ENCODE data around the gene LHX2. TPM values are rescaled to one million over a fixed set of nuclear protein-coding genes. Genes with fewer than 3 reads are reported as not detected.

LHX2 gene
- polyA plus RNA-seq, 1 of the 3 experiments (the other 2 are of a cell fraction), result not detected

DNA sequence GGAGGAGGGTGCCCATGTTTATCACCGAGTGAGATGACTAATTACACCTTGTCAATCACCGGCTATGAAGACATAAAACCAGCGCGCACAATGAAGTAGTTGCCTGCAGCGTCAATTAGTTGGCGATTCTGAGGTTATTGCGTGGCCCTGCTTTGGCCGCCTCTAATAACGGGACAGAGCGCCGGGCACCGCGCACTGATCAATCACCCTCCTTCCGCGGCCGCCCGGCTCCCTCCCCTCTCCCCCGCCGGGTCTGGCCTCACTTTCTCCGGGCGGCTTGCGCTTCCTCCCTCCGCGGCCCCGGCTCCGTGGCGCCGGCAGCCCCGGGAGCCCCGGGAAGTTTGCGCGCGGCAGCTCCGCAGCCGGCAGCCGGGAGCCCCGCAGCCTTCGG lies 3.3 kb upstream of the LHX2 start:
- no peak overlapping the region for H3K4me3 ChIP-seq (ENCODE audit: low read depth in 2 of 2, low read length in 1 of 2)
- peak; percentile 54 for DNase-seq
- no peak overlapping the region for H3K9ac ChIP-seq
- H3K9me2 ChIP-seq, result no peaks in the 10 kb centered on the region
- peaks cover 0 to 9% of the 10 kb centered on the region in 2 experiments; a peak in 1 of 4 replicates for H3K4me1 ChIP-seq (ENCODE audit: control insufficient read depth in 1 of 2, insufficient read depth in 2 of 2, low read depth in 1 of 2, low read length in 1 of 2)
- CTCF ChIA-PET, result interaction anchor here (0.7 to 1.5 kb wide), 3 partner anchors 10 to 33 kb away, joined by 3 to 4 read pairs (median 3); no protein-coding TSS in a partner anchor
- POLR2A ChIA-PET, result no interaction called here
- 7% methylated on average over 32 of the region's 38 CpGs for WGBS (ENCODE audit: low lambda C conversion rate)
- no peaks in the 10 kb centered on the region for H3K79me2 ChIP-seq (ENCODE audit: insufficient read depth)
- H2AFZ ChIP-seq (ENCODE audit: low read depth), result no peak overlapping the region
- peaks cover 3% of the 10 kb centered on the region for H3F3A ChIP-seq (replicated peaks; ENCODE audit: insufficient read depth)
- H3K36me3 ChIP-seq (replicated peaks in 1 of 2; ENCODE audit: control insufficient read depth in 1 of 2, insufficient read depth in 2 of 2, low read length in 1 of 2), result no peaks in the 10 kb centered on the region
- peaks cover 2% of the 10 kb centered on the region; the same call in 1 of the 2 replicates for H4K20me1 ChIP-seq (ENCODE audit: insufficient read depth)
- TF ChIP-seq YY1 (IDR thresholded peaks at IDR 0.05; ENCODE audit: low read depth) (no peak), JUND (IDR thresholded peaks at IDR 0.05) (no peak), TAF1 (IDR thresholded peaks at IDR 0.05; ENCODE audit: borderline replicate concordance, low read depth, low read length) (no peak), FOXJ3 (CRISPR knock-in tag; IDR thresholded peaks at IDR 0.05) (no peak), FOXM1 (IDR thresholded peaks at IDR 0.05; ENCODE audit: low read depth) (no peak), EP300 (IDR thresholded peaks at IDR 0.05; ENCODE audit: borderline replicate concordance in 1 of 2, low read depth in 1 of 2, low read length in 1 of 2) (no peak), ELF1 (IDR thresholded peaks at IDR 0.05) (no peak), EZH2phosphoT487 (IDR thresholded peaks at IDR 0.05; ENCODE audit: borderline replicate concordance, low read depth) (no peak), ZBTB33 (IDR thresholded peaks at IDR 0.05; ENCODE audit: borderline replicate concordance, low read depth) (no peak), FOSL2 (IDR thresholded peaks at IDR 0.05; ENCODE audit: borderline replicate concordance, low read depth) (no peak), MAX (IDR thresholded peaks at IDR 0.05; ENCODE audit: low read depth) (no peak), SIN3A (IDR thresholded peaks at IDR 0.05; ENCODE audit: borderline replicate concordance, low read depth, low read length) (no peak)
- TF ChIP-seq, protein P1, sequence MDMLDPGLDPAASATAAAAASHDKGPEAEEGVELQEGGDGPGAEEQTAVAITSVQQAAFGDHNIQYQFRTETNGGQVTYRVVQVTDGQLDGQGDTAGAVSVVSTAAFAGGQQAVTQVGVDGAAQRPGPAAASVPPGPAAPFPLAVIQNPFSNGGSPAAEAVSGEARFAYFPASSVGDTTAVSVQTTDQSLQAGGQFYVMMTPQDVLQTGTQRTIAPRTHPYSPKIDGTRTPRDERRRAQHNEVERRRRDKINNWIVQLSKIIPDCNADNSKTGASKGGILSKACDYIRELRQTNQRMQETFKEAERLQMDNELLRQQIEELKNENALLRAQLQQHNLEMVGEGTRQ (IDR thresholded peaks at IDR 0.05; ENCODE audit: borderline replicate concordance, low read depth, low read length), result no peak
- TF ChIP-seq, protein P2, sequence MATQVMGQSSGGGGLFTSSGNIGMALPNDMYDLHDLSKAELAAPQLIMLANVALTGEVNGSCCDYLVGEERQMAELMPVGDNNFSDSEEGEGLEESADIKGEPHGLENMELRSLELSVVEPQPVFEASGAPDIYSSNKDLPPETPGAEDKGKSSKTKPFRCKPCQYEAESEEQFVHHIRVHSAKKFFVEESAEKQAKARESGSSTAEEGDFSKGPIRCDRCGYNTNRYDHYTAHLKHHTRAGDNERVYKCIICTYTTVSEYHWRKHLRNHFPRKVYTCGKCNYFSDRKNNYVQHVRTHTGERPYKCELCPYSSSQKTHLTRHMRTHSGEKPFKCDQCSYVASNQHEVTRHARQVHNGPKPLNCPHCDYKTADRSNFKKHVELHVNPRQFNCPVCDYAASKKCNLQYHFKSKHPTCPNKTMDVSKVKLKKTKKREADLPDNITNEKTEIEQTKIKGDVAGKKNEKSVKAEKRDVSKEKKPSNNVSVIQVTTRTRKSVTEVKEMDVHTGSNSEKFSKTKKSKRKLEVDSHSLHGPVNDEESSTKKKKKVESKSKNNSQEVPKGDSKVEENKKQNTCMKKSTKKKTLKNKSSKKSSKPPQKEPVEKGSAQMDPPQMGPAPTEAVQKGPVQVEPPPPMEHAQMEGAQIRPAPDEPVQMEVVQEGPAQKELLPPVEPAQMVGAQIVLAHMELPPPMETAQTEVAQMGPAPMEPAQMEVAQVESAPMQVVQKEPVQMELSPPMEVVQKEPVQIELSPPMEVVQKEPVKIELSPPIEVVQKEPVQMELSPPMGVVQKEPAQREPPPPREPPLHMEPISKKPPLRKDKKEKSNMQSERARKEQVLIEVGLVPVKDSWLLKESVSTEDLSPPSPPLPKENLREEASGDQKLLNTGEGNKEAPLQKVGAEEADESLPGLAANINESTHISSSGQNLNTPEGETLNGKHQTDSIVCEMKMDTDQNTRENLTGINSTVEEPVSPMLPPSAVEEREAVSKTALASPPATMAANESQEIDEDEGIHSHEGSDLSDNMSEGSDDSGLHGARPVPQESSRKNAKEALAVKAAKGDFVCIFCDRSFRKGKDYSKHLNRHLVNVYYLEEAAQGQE (IDR thresholded peaks at IDR 0.05; ENCODE audit: low read depth, low read length), result no peak
- no peak overlapping the region for H3K27ac ChIP-seq (ENCODE audit: low read depth in 2 of 2, low read length in 1 of 2)
- peaks cover 93% of the 10 kb centered on the region for H3K27me3 ChIP-seq (ENCODE audit: insufficient read depth)
- H3K9me3 ChIP-seq, result no peaks in the 10 kb centered on the region
- H3K4me2 ChIP-seq, result no peak overlapping the region
